Measurements from ENCODE around the gene TMEM212.
"Not testable (repeated sequence)": the region's sequence is repeated elsewhere in the genome, so short reads cannot be mapped to it uniquely, and the experiment has no call there.

The TMEM212 gene

DNA sequence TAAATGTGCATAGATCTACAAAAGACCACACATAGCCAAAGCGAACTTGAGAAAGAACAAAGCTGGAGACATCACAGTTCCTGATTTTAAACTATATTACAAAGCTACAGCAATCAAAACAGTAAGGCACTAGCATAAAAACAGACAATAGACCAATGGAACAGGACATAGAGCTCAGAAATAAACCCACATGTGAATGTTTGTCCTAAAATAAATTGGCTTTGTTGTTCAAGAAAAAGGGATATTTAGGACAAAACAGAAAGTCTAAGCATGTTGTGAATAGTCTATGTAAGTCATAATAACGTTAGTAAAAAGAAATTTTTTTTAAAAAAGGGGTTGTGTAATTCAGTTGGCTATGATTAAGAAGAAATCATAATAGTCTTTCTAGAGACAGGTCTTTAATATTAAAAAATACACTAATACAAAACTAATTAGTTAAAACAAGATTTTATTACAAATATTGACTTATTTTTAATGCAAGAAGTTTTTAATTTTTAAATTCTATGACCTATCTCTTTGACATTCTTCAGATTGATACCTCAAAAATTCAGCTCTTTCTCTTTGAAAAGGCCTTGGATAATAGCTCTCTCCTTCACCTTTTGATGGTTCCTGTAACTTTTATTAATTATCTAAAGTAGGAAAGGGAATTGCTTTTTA lies 11.6 kb downstream of the TMEM212 start:
- DNase-seq (ENCODE audit: low read depth in 2 of 3, low spot score in 2 of 3), result no peak

- DNase-seq (ENCODE audit: low read depth in 2 of 3, low spot score in 2 of 3), result not testable (repeated sequence)
Observed at GRCh38 chr3:171858770-171859169, 15.6 kb downstream of the TMEM212 start.

DNA sequence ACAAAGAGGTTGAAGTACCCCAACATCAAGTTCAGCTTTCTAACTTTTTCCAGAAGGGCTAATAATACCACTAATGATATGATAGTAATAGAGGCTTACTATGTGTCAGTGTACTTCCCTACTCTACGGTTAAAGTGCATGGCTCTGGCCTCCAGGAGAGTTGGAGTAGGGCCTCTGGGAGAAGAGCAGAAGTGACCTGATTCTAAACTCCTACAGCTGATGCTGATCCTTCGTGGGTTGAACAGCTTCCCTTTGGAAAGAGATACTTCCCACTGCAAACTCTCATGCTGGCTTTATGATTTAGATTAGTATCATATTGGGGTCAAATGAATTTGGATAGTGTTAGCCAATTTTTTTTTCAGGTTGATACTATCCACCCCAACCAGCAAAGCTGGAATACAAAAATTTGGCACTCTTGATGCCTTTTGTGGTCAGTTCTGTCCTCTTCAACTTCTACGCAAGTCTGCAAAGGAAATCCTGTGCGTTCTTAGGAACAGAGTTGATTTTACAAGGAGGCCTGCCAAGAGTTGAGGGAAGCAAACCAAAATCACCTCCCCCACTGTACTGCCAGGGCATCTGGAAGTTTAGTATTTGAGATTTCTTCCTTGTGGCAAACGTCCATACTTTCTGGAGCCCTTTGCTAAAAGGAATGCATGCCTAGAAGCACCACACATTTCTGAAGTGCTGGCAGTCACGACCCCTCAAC lies 17.8 kb downstream of the TMEM212 start:
- no peak for DNase-seq (ENCODE audit: low read depth in 2 of 3, low spot score in 2 of 3)

DNA sequence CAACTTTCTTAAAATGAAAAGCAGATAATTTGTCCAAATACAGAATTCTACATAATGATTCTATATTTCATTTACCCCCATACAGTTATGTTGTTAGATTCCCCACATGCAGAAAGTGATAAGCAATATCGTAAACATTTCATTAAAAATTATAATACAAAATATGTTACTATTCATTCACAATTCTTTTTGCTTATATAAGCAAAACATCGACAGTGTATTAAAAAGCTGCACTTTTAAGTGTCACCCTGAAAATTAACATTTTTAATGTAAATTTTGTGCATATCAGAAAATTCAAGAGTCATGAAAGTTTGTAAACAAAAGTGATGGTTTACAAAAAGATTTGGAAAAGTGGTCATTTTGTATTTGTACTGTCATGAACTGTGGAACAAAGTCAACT lies 19.2 kb downstream of the TMEM212 start:
- DNase-seq (ENCODE audit: low read depth in 2 of 3, low spot score in 2 of 3), result no peak

DNA sequence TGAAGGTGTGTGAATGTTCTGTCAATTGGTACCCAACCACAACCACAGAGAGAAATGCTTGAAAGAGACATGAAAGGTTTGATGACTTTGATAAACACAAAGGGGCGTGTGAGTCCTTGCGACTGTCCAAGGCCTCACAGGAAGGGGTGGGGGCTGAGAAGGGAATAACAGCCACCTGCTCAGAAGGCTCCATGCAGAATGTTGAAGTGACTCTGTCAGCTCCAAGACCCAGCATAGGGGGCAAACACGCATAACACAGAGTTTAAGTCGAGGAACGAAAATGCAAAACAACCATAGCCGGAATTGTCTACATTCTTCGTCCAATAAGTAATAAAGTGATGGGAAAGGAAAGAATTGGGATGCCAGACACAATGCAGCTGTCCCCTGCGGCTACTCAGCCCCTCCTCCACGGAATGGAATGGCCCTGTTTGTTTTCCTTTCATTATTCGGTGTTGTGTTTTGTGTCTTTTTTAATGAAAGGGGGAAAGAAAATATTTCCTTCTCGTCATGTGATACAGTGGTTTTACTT lies 19.9 kb downstream of the TMEM212 start:
- DNase-seq (ENCODE audit: low read depth in 2 of 3, low spot score in 2 of 3), result no peak

DNA sequence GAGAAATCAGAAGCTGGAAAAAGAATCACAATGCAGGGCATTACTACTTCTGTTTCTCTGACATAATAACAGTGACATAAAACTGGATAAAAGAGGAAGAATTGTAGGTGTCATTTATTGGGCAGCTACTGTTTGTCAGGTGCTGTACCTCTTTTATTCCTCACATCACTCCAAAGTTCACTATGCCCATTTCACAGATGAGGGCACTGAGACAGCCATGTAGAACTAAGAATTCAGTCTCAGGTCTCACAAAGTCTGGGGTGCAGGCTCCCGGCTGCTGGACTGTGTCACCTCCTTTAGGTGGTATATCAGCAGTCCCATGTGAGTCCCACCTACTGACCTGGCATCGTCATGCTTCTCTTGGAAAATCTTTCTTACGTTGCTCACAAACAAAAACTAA lies 20.8 kb downstream of the TMEM212 start:
- DNase-seq (ENCODE audit: low read depth in 2 of 3, low spot score in 2 of 3), result no peak

DNA sequence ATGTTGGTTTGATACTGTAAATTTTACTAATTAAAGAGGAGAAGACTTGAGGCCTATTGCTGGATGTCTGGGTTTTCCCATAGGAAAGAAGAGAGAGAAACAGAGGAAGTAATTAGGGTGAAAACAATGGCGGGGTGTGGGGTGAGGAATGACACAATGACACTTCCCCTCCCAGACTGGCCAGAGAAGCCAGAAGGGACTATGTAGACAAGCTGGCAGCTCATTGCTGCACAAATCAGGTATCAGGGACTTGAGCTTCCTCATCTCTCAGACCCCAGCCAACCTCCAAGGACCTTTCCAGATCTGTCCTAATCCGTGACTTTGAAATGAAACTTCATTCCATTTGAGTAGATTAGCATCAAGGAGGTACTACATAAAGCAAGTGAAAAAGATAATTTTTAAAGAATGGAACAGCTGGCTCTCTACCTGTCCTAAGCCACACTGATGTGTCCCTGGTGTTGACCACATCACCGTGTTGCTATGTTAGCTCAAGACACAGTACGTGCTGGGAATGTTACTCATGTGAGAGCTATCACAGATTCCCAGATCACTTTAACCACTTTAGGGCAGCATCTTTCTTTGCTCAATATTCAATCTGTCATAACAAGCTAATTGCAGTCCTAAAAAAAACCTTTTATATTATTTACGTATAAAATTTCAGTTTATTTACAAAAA lies 22.2 kb downstream of the TMEM212 start:
- DNase-seq (ENCODE audit: low read depth in 2 of 3, low spot score in 2 of 3), result no peak

DNA sequence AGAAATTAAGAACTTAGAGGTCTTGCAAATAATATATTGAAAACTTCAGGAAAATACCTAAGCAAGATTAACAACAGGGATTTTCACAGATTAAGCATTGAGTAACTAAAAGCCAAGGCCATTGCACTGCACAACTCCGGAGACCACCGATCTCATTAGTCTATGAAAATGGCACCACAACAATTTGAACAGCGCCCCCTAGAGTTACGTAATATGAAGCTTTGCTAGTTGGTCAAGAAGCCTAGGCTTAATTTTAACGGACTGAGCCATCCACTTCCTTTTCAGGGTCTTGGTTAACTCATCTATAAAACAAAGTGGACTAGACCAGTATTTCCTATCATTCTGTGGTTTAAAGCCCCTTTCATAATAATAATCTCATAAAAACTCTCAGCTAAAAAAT lies 24.8 kb downstream of the TMEM212 start:
- DNase-seq (ENCODE audit: low read depth in 2 of 3, low spot score in 2 of 3), result no peak

DNA sequence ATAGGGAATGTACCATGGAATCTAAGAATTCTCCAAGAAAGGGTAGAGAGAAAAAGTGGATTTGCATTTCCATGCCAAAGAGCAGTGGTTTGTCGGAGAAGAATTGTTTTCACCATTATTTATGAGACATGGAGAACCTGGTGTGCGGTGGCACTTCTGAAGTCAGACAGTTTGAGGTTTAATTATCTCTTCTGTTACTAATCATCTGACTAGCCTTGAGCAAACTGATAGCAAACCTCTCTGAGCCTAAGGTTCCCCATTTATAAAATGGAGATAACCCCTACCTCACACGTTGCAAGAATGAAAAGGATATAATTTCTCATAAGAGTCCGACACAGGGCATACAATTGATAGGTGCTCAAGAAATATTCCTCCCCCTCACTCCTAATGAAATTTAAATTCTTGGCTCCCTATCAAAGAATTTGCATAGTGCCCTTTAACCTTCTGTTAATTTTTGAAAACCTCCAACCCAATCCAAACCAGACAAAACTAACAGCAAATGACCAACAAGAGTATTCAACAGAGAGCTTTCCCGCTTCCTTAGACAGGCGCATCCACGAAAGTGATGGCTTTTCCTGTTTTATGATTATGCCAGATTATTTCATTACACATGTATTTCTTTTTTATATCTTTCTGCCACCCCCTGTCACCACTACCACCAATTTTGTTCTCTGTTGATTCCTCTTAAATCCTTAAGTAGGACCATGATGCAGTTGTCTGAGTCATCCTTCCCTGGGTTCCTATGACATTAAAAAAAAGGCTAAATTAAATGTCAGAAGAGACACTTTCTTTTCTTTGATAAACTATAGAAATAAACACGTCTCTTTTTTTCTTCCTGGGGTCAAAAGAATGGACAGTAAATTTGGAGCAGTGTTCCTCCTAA lies 28.5 kb downstream of the TMEM212 start:
- DNase-seq (ENCODE audit: low read depth in 2 of 3, low spot score in 2 of 3), result no peak

- DNase-seq (ENCODE audit: low read depth in 2 of 3, low spot score in 2 of 3), result no peak
Observed at GRCh38 chr3:171873580-171873979, 30.4 kb downstream of the TMEM212 start.

DNA sequence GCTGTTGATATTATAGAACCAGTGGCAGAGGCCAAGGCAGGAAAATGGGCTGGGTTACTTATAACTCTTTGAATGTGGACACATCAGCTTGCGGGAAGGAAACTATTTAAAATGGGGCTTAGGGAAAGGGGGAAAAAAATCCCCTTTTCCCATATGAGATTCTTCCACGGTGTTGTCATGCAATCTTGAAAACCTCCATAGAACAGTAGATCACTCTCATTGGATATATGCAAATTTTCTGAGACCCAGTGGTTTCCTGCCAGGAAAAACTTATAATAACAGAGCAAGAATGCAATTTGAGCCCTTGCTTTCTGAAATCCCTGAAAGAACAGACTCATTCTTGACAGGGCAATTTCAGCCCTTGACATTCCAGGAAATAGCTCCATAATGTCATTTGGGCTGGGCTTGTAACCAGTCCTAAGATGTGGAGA lies 31.1 kb downstream of the TMEM212 start:
- DNase-seq (ENCODE audit: low read depth in 2 of 3, low spot score in 2 of 3), result no peak

DNA sequence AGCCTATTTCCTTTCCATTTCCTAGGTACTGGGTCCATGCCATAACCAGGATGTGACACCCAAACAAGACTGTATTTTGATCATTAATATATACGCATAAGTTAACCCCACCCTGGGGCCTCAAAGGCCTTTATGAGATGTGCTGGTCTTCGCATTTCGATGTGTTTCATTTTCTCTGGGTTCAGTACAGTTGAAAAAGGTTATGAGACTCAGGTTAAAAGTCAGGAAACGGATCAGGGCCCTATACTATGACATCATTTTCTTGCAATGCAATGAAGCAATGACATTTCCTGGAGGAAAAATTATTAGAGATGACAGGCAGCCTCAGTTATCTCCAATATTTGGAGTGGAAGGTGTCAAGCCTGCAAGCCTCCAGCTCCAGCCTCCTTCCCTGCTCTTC lies 31.7 kb downstream of the TMEM212 start:
- no peak for DNase-seq (ENCODE audit: low read depth in 2 of 3, low spot score in 2 of 3)

DNA sequence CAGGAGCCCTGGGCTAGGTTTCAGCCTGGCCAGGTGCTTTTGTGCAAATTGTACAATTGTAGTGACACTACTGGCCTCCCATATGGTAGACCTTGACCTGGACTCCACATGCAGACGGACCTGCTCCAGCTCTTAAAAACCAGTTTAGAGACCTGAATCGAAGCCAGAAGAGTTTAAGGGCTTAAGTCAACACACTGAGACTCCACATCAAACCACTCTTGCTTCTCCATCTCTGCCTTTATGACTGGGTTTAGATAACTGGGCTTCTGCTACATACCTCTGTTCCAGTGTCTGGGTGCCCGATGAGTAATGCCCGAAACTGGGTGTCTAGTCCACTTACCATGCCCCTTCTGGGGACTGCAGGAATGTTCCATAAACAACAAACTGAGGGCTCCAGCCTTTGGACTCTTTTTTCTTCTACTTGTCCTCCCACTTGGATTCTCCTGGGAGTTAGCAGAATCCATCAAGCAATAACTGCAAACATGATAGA lies 32.8 kb downstream of the TMEM212 start:
- DNase-seq (ENCODE audit: low read depth in 2 of 3, low spot score in 2 of 3), result no peak

- no peak for DNase-seq (ENCODE audit: low read depth in 2 of 3, low spot score in 2 of 3)
Observed at GRCh38 chr3:171876680-171877147, 33.6 kb downstream of the TMEM212 start.

DNA sequence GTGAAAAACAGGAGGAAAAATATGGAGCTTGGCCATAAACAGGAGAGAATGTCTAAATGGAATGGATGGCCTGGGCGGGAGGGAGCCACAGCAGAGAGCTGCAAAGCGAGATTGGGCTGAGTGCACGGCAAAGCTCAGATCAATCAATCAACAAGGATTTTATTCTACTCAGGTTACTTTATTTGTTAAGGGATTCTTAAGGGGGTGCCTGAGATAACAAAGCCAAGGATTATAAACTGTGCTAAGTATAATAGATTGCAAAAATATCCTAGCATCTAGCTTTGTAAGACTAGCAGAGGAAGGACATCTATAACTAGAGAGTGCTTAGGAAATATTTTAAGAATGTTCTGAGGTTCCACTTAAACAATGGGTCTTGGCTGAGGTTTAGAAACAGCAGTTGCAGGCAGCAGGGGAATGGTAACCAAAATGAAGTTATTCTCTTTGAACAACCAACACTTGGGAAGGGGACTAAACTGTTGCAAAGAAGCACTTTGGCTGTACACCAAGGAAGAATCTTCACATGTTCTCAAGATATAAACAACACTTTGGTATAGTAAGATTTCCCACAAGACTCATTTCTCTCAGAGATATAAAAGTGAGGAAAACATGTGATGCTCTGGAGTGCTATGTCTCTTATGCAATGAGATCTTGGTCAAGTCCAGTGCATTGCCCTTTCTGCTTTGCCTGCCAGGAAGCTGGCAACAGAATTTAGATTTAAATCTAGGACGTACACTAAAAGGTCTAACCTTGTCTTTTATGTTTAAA lies 35.5 kb downstream of the TMEM212 start:
- DNase-seq (ENCODE audit: low read depth in 2 of 3, low spot score in 2 of 3), result no peak

DNA sequence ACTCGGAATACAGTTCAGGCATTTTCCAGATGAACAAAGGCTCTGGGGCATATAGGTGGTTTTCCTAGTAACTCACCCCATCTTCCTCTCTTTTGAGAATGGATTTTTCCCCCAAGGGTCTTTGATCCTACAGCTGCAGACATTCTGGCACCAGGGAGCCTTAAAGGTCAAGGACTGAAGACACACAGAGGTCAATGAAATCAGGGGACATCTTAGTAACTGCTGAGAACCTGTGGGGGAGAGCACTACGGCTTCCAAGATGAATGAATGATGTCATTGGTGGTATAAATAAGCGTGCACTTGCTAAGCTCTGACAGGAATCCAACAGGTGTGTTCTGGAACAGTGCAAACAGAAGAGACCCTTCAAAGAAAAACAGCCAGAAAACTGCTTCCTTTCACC lies 36.3 kb downstream of the TMEM212 start:
- DNase-seq (ENCODE audit: low read depth in 2 of 3, low spot score in 2 of 3), result no peak

DNA sequence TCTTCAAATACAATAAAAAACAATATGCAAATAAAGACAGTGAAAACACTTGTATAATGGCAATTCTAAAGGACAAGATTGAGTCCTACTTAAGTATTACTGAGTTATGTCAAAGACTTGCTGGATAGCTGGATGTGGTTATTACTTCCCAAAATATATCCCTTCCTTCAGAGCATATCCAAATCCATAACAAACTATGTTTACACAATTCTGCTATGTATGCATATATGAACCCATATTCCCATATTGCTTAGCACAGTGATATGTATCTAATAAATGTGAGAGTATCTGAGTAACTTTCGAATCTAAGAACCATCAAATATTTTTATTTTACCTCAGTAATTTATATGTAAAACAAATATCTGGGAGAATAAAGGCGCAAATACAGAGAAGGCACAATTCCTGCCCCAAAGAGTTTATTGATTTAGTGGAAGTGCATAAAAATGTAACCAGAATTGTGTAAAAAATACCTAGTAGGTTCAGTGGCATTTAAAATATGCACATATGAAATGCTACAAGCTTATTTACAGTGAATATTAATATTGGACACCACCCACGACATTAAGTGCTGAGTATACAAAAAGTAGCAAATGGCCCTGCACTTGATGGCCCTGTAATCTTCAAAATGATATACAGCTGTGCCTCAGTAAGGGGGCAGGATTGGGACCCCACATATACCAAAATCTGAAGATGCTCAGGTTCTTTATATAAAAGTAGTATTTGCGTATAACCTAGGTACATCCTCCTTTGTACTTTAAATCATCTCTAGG lies 37.1 kb downstream of the TMEM212 start:
- DNase-seq (ENCODE audit: low read depth in 2 of 3, low spot score in 2 of 3), result no peak

GRCh38 chr3:171881251-171881650 lies 38.1 kb downstream of the TMEM212 start:
- no peak for DNase-seq (ENCODE audit: low read depth in 2 of 3, low spot score in 2 of 3)

- no peak for DNase-seq (ENCODE audit: low read depth in 2 of 3, low spot score in 2 of 3)
Observed at GRCh38 chr3:171883257-171883892, 40.2 kb downstream of the TMEM212 start.
